ENCODE results near the gene ZCCHC17.

ZCCHC17 gene

DNA sequence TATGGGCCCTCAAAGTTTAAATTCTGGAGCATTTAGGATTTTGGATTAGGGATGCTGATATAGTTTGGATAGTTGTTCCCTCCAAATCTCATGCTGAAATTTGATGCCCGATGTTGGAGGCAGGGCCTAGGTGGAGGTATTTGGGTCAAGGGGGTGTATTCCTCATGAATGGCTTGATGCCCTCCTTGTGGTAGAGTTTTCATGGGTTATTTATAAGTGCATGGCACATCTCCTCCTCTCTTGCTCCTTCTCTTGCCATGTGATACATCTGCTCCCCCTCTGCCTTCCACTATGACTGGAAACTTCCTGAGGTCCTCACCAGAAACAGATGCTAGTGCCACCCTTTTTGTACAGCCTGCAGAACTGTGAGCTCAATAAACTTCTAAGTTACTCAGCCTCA lies 39.6 kb upstream of the ZCCHC17 start:
- H3K4me3 ChIP-seq (replicated peaks; ENCODE audit: insufficient read depth, low read length): no peak overlapping the region
- no peak overlapping the region for H3K27ac ChIP-seq (replicated peaks)
- DNase-seq (ENCODE audit: low read depth in 1 of 2, low spot score in 1 of 2): no peak
- H3K27me3 ChIP-seq (ENCODE audit: insufficient read depth, poor library complexity, severe bottlenecking): no peaks in the 10 kb centered on the region
- TF ChIP-seq POLR2AphosphoS5 (IDR thresholded peaks at IDR 0.05; ENCODE audit: low read depth): no peak
- no peak for TF ChIP-seq CTCF (IDR thresholded peaks at IDR 0.05; ENCODE audit: insufficient read depth, low read length)
- TF ChIP-seq SPI1 (IDR thresholded peaks at IDR 0.05; ENCODE audit: borderline replicate concordance, low read depth): no peak
- no peak for TF ChIP-seq GABPA (IDR thresholded peaks at IDR 0.05; ENCODE audit: low read depth)
- TF ChIP-seq, protein P1, sequence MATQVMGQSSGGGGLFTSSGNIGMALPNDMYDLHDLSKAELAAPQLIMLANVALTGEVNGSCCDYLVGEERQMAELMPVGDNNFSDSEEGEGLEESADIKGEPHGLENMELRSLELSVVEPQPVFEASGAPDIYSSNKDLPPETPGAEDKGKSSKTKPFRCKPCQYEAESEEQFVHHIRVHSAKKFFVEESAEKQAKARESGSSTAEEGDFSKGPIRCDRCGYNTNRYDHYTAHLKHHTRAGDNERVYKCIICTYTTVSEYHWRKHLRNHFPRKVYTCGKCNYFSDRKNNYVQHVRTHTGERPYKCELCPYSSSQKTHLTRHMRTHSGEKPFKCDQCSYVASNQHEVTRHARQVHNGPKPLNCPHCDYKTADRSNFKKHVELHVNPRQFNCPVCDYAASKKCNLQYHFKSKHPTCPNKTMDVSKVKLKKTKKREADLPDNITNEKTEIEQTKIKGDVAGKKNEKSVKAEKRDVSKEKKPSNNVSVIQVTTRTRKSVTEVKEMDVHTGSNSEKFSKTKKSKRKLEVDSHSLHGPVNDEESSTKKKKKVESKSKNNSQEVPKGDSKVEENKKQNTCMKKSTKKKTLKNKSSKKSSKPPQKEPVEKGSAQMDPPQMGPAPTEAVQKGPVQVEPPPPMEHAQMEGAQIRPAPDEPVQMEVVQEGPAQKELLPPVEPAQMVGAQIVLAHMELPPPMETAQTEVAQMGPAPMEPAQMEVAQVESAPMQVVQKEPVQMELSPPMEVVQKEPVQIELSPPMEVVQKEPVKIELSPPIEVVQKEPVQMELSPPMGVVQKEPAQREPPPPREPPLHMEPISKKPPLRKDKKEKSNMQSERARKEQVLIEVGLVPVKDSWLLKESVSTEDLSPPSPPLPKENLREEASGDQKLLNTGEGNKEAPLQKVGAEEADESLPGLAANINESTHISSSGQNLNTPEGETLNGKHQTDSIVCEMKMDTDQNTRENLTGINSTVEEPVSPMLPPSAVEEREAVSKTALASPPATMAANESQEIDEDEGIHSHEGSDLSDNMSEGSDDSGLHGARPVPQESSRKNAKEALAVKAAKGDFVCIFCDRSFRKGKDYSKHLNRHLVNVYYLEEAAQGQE (IDR thresholded peaks at IDR 0.05; ENCODE audit: insufficient replicate concordance, low read depth): no peak

DNA sequence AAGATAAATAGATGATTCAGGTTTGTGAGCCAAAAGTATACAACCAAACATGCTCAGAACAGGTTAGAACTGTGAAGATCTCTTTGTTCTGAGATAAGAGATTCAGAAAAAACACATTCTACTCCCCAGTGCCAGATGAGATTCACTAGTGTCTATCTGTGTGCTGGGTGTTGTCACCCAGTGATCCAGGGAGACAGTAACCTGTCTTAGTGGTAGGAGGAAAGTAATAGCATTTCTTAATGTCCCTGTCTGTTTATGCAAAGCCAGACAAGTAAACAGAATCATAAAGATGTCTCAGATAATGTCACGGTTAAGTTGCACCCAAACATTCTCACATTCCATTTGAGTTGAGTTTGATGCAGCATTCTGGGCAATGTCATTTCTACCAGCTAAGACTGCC lies 38.3 kb upstream of the ZCCHC17 start:
- no peak overlapping the region for H3K4me3 ChIP-seq (replicated peaks; ENCODE audit: insufficient read depth, low read length)
- no peak overlapping the region for H3K27ac ChIP-seq (replicated peaks)
- no peak for TF ChIP-seq POLR2AphosphoS5 (IDR thresholded peaks at IDR 0.05; ENCODE audit: low read depth)
- TF ChIP-seq, protein P1 (IDR thresholded peaks at IDR 0.05; ENCODE audit: insufficient replicate concordance, low read depth): no peak
- TF ChIP-seq CTCF (IDR thresholded peaks at IDR 0.05; ENCODE audit: insufficient read depth, low read length): no peak
- TF ChIP-seq GABPA (IDR thresholded peaks at IDR 0.05; ENCODE audit: low read depth): no peak
- no peak for TF ChIP-seq SPI1 (IDR thresholded peaks at IDR 0.05; ENCODE audit: borderline replicate concordance, low read depth)
- H3K27me3 ChIP-seq (ENCODE audit: insufficient read depth, poor library complexity, severe bottlenecking): no peaks in the 10 kb centered on the region
- no peak for DNase-seq (ENCODE audit: low read depth in 1 of 2, low spot score in 1 of 2)

DNA sequence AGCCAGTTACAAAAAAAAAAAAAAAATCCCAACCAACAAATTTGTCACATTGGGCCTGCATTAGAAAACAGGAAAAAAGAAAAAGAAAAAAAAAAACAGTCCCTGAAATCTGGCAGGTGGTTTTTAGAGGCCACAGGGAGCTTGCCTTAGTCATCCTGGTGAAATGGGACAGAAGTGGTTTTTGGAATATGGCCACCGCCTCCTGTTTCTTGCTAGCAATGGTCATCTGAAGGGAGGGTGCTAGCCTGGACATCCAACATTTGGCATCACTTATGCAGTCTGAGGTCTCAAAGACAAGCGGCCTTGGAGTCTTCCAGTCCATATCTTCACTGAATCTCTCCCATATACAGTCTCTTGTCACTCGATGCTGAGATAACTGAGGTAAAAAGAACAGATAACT lies 37.1 kb upstream of the ZCCHC17 start:
- Histone ChIP-seq H3K4me3 (replicated peaks; ENCODE audit: insufficient read depth, low read length) (no peak overlapping the region), H3K27ac (replicated peaks) (no peak overlapping the region), H3K27me3 (ENCODE audit: insufficient read depth, poor library complexity, severe bottlenecking) (no peaks in the 10 kb centered on the region)
- TF ChIP-seq CTCF (IDR thresholded peaks at IDR 0.05; ENCODE audit: insufficient read depth, low read length) (no peak), GABPA (IDR thresholded peaks at IDR 0.05; ENCODE audit: low read depth) (no peak), POLR2AphosphoS5 (IDR thresholded peaks at IDR 0.05; ENCODE audit: low read depth) (no peak), SPI1 (IDR thresholded peaks at IDR 0.05; ENCODE audit: borderline replicate concordance, low read depth) (no peak)
- TF ChIP-seq, protein P1 (IDR thresholded peaks at IDR 0.05; ENCODE audit: insufficient replicate concordance, low read depth): no peak
- DNase-seq (ENCODE audit: low read depth in 1 of 2, low spot score in 1 of 2): no peak

Data from HL-60 (cell line).